Measurements from ENCODE around the gene MRM3. TPM values are rescaled to one million over a fixed set of nuclear protein-coding genes. Genes with fewer than 3 reads are reported as not detected.

Gene MRM3
- total and polyA plus RNA-seq, 2 donors (not counting 3 experiments of a cell fraction or from before 2014, with no cell fraction given), result 17.1 to 19.2 TPM

- Histone ChIP-seq H4K20me1 (replicated peaks; ENCODE audit: control insufficient read depth, extremely low read depth, insufficient read depth, low read length) (no peaks in the 10 kb centered on the region), H3K4me1 (ENCODE audit: control insufficient read depth, extremely low read depth, insufficient read depth, low read length) (no peaks in the 10 kb centered on the region), H3K79me2 (ENCODE audit: control insufficient read depth, insufficient read depth, low read length) (no peaks in the 10 kb centered on the region), H3K4me3 (replicated peaks in 1 of 3; ENCODE audit: insufficient read depth in 1 of 3, low read depth in 1 of 3, low read length in 3 of 3) (no peak overlapping the region), H3K27ac (ENCODE audit: insufficient read depth, low read depth, low read length) (no peak overlapping the region), H3K9me3 (replicated peaks; ENCODE audit: control insufficient read depth, insufficient read depth, low read length) (no peaks in the 10 kb centered on the region), H3K9ac (replicated peaks; ENCODE audit: extremely low read depth, insufficient read depth, low read length) (no peak overlapping the region), H3K4me2 (ENCODE audit: insufficient read depth, low read length) (no peak overlapping the region), H3K27me3 (ENCODE audit: control insufficient read depth in 2 of 2, insufficient read depth in 2 of 2, low read length in 2 of 2) (no peaks in the 10 kb centered on the region), H2AFZ (ENCODE audit: low read depth, low read length) (no peak overlapping the region), H3K36me3 (ENCODE audit: control insufficient read depth in 2 of 2, extremely low read depth in 1 of 2, insufficient read depth in 2 of 2, low read length in 2 of 2) (peaks cover 0 to 13% of the 10 kb centered on the region in 2 experiments), H3K9me1 (replicated peaks; ENCODE audit: control insufficient read depth, extremely low read depth, insufficient read depth, low read length) (no peaks in the 10 kb centered on the region)
- dilution Hi-C loops (cut with MboI; ENCODE audit: extremely low pct_ligation_motif_present, low sequenced_read_pairs), result no loop called here
- intact Hi-C loops (cut with micrococcal nuclease), result no loop called here
- FAIRE-seq (no peak), DNase-seq (ENCODE audit: low read depth, low spot score) (no peak)
- BruUV-seq (replicated peaks), result no TSS peak
- CTCF ChIA-PET, result no interaction called here
- POLR2A ChIA-PET, result no interaction called here
- no peak for TF ChIP-seq FOS (IDR thresholded peaks at IDR 0.05; ENCODE audit: borderline replicate concordance, insufficient read depth, low read length)
- TF ChIP-seq, protein P1, sequence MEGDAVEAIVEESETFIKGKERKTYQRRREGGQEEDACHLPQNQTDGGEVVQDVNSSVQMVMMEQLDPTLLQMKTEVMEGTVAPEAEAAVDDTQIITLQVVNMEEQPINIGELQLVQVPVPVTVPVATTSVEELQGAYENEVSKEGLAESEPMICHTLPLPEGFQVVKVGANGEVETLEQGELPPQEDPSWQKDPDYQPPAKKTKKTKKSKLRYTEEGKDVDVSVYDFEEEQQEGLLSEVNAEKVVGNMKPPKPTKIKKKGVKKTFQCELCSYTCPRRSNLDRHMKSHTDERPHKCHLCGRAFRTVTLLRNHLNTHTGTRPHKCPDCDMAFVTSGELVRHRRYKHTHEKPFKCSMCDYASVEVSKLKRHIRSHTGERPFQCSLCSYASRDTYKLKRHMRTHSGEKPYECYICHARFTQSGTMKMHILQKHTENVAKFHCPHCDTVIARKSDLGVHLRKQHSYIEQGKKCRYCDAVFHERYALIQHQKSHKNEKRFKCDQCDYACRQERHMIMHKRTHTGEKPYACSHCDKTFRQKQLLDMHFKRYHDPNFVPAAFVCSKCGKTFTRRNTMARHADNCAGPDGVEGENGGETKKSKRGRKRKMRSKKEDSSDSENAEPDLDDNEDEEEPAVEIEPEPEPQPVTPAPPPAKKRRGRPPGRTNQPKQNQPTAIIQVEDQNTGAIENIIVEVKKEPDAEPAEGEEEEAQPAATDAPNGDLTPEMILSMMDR (IDR thresholded peaks at IDR 0.05; ENCODE audit: extremely low read depth in 1 of 2, insufficient read depth in 1 of 2, low read depth in 1 of 2, low read length in 2 of 2), result no peak
Measured at GRCh38 chr17:806346-806745, 24.2 kb downstream of the MRM3 start.

- POLR2A ChIA-PET, result no interaction called here
- H3K9me1 ChIP-seq (replicated peaks; ENCODE audit: control insufficient read depth, extremely low read depth, insufficient read depth, low read length), result no peaks in the 10 kb centered on the region
- H3K9ac ChIP-seq (replicated peaks; ENCODE audit: extremely low read depth, insufficient read depth, low read length), result no peak overlapping the region
- no peak overlapping the region for H3K27ac ChIP-seq (ENCODE audit: insufficient read depth, low read depth, low read length)
- no TSS peak for BruUV-seq (replicated peaks)
- H4K20me1 ChIP-seq (replicated peaks; ENCODE audit: control insufficient read depth, extremely low read depth, insufficient read depth, low read length), result no peaks in the 10 kb centered on the region
- H3K4me3 ChIP-seq (replicated peaks in 1 of 3; ENCODE audit: insufficient read depth in 1 of 3, low read depth in 1 of 3, low read length in 3 of 3), result no peak overlapping the region
- no peak overlapping the region for H3K4me2 ChIP-seq (ENCODE audit: insufficient read depth, low read length)
- no peak overlapping the region for H2AFZ ChIP-seq (ENCODE audit: low read depth, low read length)
- H3K9me3 ChIP-seq (replicated peaks; ENCODE audit: control insufficient read depth, insufficient read depth, low read length), result no peaks in the 10 kb centered on the region
- TF ChIP-seq FOS (IDR thresholded peaks at IDR 0.05; ENCODE audit: borderline replicate concordance, insufficient read depth, low read length), result no peak
- peaks cover 0 to 12% of the 10 kb centered on the region in 2 experiments for H3K36me3 ChIP-seq (ENCODE audit: control insufficient read depth in 2 of 2, extremely low read depth in 1 of 2, insufficient read depth in 2 of 2, low read length in 2 of 2)
- dilution Hi-C loops (cut with MboI; ENCODE audit: extremely low pct_ligation_motif_present, low sequenced_read_pairs) (no loop called here), intact Hi-C loops (cut with micrococcal nuclease) (no loop called here)
- no peaks in the 10 kb centered on the region for H3K79me2 ChIP-seq (ENCODE audit: control insufficient read depth, insufficient read depth, low read length)
- H3K4me1 ChIP-seq (ENCODE audit: control insufficient read depth, extremely low read depth, insufficient read depth, low read length), result no peaks in the 10 kb centered on the region
- DNase-seq (ENCODE audit: low read depth, low spot score) (no peak), FAIRE-seq (no peak)
- H3K27me3 ChIP-seq (ENCODE audit: control insufficient read depth in 2 of 2, insufficient read depth in 2 of 2, low read length in 2 of 2), result no peaks in the 10 kb centered on the region
- CTCF ChIA-PET, result no interaction called here
Measured at GRCh38 chr17:806781-807522, 24.8 kb downstream of the MRM3 start.
